ENCODE measurements around the gene CBR3. TPM values are rescaled to one million over a fixed set of nuclear protein-coding genes. Genes with fewer than 3 reads are reported as not detected.
A peak's percentile ranks its signal among the peaks of the same experiment; 100 is the strongest.

The CBR3 gene
- total and polyA plus RNA-seq, 9 of the 15 experiments (the other 6 are each of a cell fraction or from before 2014, with no cell fraction given) = not detected

DNA sequence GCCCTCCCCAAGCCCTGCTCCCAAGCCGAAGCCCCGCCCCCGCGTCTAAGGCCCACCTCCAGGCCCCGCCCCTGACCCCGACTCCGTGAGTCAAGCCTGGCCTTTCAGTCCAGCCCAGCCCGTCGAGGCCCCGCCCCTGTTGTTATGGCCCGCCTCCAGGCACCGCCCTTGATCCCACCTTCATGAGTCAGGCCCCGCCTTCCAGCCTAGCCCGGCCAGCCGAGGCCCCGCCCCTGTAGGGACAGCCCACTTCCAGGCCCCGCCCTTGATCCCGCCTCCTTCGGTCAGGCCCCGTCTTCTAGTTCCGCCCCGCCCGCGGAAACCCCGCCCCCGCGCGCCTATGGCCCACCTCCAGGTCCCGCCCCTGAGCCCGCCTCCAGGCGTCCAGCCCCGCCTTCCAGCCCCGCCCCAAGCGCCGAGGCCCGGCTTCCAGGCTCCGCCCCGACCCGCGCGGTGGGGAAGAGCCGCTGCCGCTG, 21.5 kb downstream of the CBR3 start (continued):
- TF ChIP-seq, protein P1, sequence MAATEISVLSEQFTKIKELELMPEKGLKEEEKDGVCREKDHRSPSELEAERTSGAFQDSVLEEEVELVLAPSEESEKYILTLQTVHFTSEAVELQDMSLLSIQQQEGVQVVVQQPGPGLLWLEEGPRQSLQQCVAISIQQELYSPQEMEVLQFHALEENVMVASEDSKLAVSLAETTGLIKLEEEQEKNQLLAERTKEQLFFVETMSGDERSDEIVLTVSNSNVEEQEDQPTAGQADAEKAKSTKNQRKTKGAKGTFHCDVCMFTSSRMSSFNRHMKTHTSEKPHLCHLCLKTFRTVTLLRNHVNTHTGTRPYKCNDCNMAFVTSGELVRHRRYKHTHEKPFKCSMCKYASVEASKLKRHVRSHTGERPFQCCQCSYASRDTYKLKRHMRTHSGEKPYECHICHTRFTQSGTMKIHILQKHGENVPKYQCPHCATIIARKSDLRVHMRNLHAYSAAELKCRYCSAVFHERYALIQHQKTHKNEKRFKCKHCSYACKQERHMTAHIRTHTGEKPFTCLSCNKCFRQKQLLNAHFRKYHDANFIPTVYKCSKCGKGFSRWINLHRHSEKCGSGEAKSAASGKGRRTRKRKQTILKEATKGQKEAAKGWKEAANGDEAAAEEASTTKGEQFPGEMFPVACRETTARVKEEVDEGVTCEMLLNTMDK (IDR thresholded peaks at IDR 0.05; ENCODE audit: borderline replicate concordance, insufficient read depth, low read depth, low read length, poor library complexity, severe bottlenecking) = no peak
- peak; percentile 65 to 68; a peak in 2 of 4 replicates for TF ChIP-seq NRF1 (conservative IDR thresholded peaks at IDR 0.05 in 1 of 2, IDR thresholded peaks at IDR 0.05 in 1 of 2)
- no peak for TF ChIP-seq TSC22D4 (tag; IDR thresholded peaks at IDR 0.05)
- TF ChIP-seq, protein P2, sequence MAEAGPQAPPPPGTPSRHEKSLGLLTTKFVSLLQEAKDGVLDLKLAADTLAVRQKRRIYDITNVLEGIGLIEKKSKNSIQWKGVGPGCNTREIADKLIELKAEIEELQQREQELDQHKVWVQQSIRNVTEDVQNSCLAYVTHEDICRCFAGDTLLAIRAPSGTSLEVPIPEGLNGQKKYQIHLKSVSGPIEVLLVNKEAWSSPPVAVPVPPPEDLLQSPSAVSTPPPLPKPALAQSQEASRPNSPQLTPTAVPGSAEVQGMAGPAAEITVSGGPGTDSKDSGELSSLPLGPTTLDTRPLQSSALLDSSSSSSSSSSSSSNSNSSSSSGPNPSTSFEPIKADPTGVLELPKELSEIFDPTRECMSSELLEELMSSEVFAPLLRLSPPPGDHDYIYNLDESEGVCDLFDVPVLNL (CRISPR knock-in tag; IDR thresholded peaks at IDR 0.05; ENCODE audit: low read depth) = 0 out of 2 replicates have a peak, but pooled peaks have one; percentile 1
- TF ChIP-seq, protein P3, sequence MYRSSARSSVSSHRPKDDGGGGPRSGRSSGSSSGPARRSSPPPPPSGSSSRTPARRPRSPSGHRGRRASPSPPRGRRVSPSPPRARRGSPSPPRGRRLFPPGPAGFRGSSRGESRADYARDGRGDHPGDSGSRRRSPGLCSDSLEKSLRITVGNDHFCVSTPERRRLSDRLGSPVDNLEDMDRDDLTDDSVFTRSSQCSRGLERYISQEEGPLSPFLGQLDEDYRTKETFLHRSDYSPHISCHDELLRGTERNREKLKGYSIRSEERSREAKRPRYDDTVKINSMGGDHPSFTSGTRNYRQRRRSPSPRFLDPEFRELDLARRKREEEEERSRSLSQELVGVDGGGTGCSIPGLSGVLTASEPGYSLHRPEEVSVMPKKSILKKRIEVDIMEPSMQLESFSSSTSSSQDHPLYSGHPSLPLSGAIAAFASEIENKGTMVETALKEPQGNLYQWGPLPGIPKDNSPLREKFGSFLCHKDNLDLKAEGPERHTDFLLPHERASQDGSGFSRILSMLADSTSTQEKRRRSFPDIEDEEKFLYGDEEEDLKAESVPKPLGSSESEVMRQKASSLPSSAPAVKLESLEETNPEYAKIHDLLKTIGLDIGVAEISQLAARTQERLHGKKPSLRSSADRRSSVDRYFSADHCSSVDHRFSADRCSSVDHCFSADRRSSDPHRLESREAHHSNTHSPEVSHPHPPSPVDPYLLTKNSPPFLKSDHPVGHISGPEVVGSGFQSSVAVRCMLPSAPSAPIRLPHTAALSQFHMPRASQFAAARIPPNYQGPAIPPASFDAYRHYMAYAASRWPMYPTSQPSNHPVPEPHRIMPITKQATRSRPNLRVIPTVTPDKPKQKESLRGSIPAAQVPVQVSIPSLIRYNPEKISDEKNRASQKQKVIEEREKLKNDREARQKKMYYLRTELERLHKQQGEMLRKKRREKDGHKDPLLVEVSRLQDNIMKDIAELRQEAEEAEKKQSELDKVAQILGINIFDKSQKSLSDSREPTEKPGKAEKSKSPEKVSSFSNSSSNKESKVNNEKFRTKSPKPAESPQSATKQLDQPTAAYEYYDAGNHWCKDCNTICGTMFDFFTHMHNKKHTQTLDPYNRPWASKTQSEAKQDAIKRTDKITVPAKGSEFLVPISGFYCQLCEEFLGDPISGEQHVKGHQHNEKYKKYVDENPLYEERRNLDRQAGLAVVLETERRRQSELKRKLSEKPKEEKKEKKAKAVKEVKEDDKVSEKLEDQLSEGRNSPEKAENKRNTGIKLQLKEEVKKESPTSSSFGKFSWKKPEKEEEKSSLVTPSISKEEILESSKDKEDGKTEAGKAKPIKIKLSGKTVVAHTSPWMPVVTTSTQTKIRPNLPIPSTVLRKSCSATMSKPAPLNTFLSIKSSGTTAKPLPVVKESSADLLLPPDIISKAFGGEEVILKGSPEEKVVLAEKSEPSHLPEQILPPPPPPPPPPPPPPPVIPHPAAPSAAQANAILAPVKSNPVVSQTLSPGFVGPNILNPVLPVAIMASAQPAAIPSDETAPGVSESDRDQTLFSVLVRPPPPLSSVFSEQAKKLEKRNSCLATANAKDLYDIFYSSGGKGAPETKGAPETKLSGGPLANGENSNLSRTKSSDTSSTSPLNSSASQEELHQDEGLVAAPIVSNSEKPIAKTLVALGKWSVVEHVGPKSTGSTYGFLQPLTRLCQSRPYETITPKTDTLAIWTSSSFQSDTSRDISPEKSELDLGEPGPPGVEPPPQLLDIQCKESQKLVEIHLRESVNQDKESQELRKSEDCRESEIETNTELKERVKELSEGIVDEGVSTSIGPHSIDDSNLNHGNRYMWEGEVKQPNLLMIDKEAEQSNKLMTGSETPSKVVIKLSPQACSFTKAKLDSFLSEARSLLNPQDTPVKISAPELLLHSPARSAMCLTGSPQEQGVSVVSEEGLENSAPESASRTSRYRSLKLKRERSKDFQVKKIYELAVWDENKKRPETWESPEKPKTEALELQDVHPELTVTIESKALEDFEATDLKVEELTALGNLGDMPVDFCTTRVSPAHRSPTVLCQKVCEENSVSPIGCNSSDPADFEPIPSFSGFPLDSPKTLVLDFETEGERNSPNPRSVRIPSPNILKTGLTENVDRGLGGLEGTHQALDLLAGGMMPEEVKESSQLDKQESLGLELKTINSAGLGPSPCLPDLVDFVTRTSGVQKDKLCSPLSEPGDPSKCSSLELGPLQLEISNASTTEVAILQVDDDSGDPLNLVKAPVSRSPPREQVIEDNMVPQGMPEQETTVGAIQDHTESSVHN (IDR thresholded peaks at IDR 0.05; ENCODE audit: borderline replicate concordance in 1 of 2, low read depth in 1 of 2) = no peak
- TF ChIP-seq, protein P4, sequence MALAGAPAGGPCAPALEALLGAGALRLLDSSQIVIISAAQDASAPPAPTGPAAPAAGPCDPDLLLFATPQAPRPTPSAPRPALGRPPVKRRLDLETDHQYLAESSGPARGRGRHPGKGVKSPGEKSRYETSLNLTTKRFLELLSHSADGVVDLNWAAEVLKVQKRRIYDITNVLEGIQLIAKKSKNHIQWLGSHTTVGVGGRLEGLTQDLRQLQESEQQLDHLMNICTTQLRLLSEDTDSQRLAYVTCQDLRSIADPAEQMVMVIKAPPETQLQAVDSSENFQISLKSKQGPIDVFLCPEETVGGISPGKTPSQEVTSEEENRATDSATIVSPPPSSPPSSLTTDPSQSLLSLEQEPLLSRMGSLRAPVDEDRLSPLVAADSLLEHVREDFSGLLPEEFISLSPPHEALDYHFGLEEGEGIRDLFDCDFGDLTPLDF (CRISPR knock-in tag; IDR thresholded peaks at IDR 0.05) = no peak
- TF ChIP-seq POLR3G (IDR thresholded peaks at IDR 0.05; ENCODE audit: extremely low read depth, insufficient read length, insufficient replicate concordance) = no peak
- no peak for TF ChIP-seq TBL1XR1 (IDR thresholded peaks at IDR 0.05; ENCODE audit: low read length in 2 of 2)
- TF ChIP-seq ZNF561 (CRISPR knock-in tag; conservative IDR thresholded peaks at IDR 0.05) = no peak
- TF ChIP-seq, protein P5, sequence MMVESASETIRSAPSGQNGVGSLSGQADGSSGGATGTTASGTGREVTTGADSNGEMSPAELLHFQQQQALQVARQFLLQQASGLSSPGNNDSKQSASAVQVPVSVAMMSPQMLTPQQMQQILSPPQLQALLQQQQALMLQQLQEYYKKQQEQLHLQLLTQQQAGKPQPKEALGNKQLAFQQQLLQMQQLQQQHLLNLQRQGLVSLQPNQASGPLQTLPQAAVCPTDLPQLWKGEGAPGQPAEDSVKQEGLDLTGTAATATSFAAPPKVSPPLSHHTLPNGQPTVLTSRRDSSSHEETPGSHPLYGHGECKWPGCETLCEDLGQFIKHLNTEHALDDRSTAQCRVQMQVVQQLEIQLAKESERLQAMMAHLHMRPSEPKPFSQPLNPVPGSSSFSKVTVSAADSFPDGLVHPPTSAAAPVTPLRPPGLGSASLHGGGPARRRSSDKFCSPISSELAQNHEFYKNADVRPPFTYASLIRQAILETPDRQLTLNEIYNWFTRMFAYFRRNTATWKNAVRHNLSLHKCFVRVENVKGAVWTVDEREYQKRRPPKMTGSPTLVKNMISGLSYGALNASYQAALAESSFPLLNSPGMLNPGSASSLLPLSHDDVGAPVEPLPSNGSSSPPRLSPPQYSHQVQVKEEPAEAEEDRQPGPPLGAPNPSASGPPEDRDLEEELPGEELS (CRISPR knock-in tag; IDR thresholded peaks at IDR 0.05; ENCODE audit: borderline replicate concordance) = no peak
- TF ChIP-seq HOXB6 (CRISPR knock-in tag; IDR thresholded peaks at IDR 0.05; ENCODE audit: borderline replicate concordance) = no peak

Data from K562 (cell line).